GM12892 (cell line): ENCODE data around the gene UGT8.
"Not testable (repeated sequence)": the region's sequence is repeated elsewhere in the genome, so short reads cannot be mapped to it uniquely, and the experiment has no call there.

Experiments used
- DNase-seq: peaks from one replicate; pipeline ENCODE4 v3.0.0; 2011; ENCODE audit not compliant: insufficient read length
- FAIRE-seq: peaks from 2 replicates; lab custom pipeline; 2011; peaks lifted over from hg19 to GRCh38; lab: Jason Lieb, UNC
- POLR2A ChIP-seq: IDR thresholded peaks from 2 replicates; pipeline ENCODE4 v1.6.1; 2011; ENCODE audit warnings: low read depth, low read length, control low read depth
- POLR2AphosphoS5 ChIP-seq: IDR thresholded peaks from 2 replicates; pipeline ENCODE4 v1.6.1; 2011; ENCODE audit warnings: low read depth, low read length, control low read depth
- TAF1 ChIP-seq: IDR thresholded peaks from 2 replicates; pipeline ENCODE4 v1.6.1; 2011; ENCODE audit warnings: low read depth, mild to moderate bottlenecking, control low read depth, low read length, borderline replicate concordance

Gene UGT8

DNA sequence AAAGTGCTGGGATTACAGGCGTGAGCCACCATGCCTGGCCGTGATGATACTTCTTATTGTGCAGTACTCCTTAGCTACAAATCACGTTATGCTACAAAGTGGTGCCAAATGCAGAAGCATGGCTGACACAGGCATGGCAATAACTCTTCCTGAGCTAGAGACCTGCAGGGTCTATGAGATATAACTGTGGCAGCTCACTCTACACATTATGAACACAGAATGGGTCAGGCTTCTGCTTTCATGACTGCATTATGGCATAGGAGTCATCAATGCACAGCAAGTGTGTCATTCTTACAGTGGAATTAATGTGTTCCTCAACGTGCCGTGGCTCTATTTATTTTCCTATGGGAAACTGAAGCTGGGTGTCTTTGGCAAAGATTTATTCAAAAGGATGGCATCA, 64.5 kb downstream of the UGT8 start:
- FAIRE-seq (no peak), DNase-seq (no peak)
- TF ChIP-seq TAF1 (no peak), POLR2AphosphoS5 (no peak), POLR2A (no peak)

DNA sequence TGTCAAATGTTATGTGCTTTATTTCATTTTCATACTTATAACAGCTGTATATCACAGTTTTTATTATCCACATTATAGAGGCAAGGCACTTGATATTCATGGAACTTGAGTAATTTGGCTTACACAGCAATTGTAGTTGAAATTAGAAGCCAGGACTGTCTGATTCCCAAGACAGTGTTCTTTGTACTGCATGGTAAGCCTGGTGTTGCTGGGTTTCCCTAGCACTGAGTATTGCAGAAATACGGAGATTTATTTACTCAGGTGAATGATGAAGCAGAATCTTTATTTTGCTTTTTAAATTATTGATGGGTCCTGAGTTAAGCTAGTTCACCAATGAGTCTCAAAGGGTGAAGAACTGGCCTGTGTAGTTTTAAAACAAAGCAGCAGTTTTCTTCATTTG, 70.0 kb downstream of the UGT8 start:
- FAIRE-seq (no peak), DNase-seq (no peak)
- no peak for TF ChIP-seq POLR2A
- TF ChIP-seq POLR2AphosphoS5, result no peak
- TF ChIP-seq TAF1, result no peak

DNA sequence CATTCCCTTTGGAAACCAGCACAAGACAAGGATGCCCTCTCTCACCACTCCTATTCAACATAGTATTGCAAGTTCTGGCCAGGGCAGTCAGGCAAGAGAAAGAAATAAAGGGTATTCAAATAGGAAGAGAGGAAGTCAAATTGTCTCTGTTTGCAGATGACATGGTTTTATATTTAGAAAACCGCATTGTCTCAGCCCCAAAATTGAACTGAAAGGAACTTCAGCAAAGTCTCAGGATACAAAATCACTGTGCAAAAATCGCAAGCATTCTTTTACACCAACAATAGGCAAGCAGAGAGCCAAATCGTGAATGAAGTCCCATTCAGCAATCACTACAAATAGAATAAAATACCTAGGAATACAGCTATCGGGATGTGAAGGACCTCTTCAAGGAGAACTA, 72.1 kb downstream of the UGT8 start:
- DNase-seq, FAIRE-seq: not testable (repeated sequence)

DNA sequence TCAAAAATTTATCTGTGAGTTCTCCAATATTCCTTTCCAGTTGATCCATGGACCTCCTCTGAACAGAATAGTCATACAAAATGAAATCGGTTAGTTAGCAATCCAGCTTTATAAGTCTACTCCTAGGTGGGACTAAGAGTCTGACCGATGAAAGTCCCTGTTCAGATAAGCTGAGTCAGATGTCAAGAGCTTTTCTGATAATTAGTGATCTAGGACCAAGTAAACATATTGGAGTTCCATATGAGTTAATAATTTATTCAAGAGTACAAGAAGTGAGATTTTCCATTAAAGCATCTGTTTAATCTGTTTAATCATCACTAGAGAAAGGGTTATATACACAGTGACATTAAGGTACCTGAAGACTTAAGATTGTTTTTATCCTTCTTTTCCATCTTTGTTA, 74.7 kb downstream of the UGT8 start:
- FAIRE-seq (no peak), DNase-seq (no peak)
- TF ChIP-seq POLR2A (no peak), TAF1 (no peak), POLR2AphosphoS5 (no peak)

DNA sequence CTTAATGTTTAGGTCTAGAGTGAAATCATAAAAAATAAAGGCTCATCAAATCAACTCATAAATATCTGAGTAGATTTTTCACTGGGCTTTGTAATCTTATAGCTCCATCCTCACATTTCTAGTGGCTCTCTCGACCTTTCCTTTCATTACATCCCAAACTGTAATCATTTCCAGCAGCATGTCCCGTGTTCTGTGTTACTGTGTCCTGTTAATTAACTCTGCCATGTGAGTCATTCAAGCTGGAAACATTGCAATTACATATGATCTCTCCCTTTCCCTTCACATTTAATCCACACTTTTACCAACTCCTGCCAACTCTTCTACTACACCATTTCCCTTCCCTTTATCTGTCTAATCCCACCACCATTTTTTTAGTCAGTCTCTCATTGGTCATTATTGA, 75.5 kb downstream of the UGT8 start:
- TF ChIP-seq POLR2AphosphoS5, result no peak
- TF ChIP-seq TAF1, result no peak
- TF ChIP-seq POLR2A, result no peak

DNA sequence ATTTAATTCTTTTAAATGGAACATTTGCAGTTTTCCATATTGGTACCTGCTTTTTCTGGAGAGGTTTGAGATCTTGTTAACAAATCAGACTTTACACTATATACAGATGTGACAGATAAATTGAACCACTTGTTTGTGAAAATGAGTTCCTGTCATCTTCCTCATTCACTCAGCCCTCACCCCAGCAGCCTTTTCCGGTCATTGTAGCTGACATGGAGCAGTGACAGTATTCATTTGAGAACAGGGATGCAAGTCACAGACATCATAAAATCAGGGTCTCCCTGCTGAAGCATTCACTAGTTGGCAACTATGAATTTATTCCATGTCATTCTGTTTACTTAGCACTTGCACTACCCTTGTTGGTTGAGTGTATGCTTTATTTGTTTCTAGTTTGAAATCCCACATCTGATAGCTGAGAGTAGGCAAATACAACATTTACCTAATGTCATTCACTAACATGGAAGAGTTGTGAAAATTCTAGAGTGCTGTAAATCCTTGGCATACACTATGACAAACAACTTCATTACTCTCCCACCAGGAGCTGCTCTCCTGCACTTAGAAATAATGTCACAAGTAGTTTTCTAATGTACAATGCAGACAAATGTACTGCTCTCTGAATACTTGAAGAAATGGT, 78.9 kb downstream of the UGT8 start:
- FAIRE-seq (no peak), DNase-seq (no peak)
- TF ChIP-seq TAF1 (no peak), POLR2A (no peak), POLR2AphosphoS5 (no peak)

More for the DNA sequence above, 75.5 kb downstream of the UGT8 start:
- FAIRE-seq, result no peak
- DNase-seq, result no peak

DNA sequence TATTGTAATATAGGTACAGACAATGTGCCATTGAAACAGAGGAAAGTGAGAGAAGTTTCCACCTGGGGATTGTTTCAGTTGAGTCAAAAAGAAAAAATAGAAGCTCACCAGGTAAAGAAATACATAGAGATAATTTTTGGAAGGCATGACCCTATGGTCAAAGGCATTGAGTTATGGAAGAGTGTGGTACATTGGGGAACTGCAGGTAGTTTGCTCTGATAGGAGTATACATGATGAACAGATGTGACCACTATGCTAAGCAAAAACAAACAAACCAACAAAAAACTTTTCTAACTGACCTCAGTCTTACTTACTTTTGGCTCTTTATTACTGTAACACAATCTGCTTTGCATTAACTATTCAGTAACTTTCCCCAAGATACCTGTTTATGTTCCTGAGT, 85.9 kb downstream of the UGT8 start:
- DNase-seq, result no peak
- FAIRE-seq, result no peak
- TF ChIP-seq TAF1, result no peak
- no peak for TF ChIP-seq POLR2A
- TF ChIP-seq POLR2AphosphoS5, result no peak

DNA sequence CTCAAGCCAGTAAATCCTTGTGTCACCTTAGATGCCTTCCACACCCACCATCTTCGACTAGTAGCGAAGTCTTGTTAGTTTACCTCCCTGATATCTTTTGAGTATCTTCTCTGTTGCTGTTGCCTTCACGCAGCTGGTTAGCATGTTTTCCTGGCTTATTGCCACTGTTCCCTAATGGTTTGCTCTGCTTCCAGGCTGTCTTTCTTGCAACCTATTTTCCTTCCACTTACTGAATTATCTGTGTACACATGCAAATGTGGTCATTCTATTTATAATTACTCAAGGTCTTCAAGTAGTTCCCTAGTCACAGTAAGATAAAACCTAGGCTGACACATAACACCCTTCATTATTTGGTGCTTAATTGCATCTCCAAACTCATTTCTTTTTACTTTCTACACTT, 89.5 kb downstream of the UGT8 start:
- DNase-seq (no peak), FAIRE-seq (peak; percentile 64)
- TF ChIP-seq TAF1 (no peak), POLR2A (no peak), POLR2AphosphoS5 (no peak)

DNA sequence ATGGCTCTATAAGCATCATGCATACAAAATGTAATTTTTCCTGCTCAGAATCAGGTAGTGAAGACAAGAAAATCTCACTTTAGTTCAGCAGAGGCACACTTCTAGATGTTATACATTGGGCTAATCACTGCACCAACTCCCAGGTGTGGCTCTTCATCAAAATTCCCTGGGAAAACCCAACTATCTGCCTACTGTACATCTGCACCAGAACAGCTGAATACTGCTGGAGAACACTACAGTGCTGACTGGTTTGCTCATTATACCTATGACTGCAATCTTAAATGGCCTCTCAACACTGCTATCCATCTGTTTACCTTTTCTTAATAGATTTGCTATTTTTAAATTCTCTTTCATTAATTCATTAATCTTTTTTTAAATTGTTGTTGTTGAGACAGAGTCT, 92.0 kb downstream of the UGT8 start:
- TF ChIP-seq POLR2A (no peak), POLR2AphosphoS5 (no peak), TAF1 (no peak)
- no peak for FAIRE-seq

DNA sequence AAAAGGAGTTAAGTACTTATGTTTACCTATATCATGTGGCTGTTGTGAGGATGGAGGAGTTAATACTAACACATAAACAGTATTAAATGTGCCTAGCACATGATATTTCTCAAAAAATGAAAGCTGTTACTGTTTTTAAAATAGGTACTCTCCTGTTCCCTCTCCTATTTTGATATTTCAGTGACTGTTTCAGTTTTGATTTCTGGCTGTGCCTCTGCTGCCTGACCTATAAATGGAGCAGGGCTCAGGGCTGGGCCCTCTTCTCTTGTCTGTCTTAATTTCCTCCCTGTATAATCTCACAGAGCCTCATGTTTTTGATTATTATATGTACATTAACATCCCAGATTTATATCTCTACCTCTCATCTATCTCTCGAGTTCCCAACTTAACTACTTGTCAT, 93.3 kb downstream of the UGT8 start:
- TF ChIP-seq POLR2A (no peak), POLR2AphosphoS5 (no peak), TAF1 (no peak)
- peak; percentile 80 for FAIRE-seq
- DNase-seq, result no peak

More for the DNA sequence above, 92.0 kb downstream of the UGT8 start:
- DNase-seq, result no peak

DNA sequence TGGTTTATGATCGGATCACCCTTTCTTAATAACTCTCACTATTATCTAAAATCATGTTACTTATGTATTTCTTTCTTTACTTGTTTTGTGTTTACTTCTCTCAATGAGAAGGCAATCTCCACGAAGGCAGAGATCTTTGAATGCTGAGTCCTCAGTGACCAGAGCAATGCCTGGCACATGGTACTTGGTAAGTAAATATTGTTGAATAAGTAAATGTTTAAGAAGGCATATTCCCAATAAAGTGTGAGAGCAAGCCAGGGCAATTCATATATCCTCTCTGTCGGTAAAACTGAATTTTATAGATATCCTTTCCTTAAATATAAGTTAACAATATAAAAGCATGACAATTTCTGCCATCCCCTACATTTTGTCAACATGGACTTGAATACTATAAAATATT, 94.4 kb downstream of the UGT8 start:
- DNase-seq, result no peak
- FAIRE-seq, result no peak
- TF ChIP-seq POLR2AphosphoS5, result no peak
- TF ChIP-seq TAF1, result no peak
- no peak for TF ChIP-seq POLR2A

DNA sequence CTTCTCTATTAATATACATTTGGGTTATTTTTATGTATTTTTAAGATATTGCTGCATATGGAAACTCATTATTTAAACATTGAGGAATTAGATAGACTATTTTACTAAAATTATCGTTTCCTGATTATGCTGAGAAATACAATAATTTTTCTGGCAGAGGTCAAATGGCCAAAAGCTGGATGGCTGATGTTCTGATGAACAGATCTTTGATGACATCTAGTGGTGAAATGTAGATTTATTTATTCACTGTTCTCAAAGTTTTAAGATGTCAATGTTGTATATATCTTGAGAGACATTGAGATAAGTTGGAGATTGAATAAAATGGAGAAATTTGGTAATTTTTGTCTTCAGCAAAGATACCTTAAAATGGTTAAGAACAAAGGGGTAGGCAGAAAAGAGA, 96.2 kb downstream of the UGT8 start:
- TF ChIP-seq POLR2AphosphoS5, result no peak
- no peak for TF ChIP-seq TAF1
- TF ChIP-seq POLR2A, result no peak
- DNase-seq (no peak), FAIRE-seq (peak; percentile 9)

DNA sequence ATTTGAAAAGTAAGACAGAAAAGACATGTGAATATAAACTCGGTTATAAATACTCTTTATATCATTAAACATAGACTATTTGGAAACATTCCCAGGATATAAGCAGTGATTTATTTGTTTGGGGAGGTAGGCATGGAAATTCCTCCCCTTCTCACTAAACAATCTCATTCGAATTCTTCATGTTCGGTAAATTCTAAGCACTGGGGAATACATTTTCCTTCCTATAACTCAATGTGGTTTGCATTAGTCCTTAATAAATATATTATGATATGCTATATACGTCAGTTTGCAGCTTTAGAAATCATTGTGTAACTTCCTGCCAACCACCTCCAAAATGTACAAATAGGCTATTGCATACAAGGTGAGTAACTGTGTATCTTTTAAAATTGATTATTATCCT, 99.6 kb downstream of the UGT8 start:
- no peak for FAIRE-seq
- TF ChIP-seq TAF1 (no peak), POLR2AphosphoS5 (no peak), POLR2A (no peak)

More for the DNA sequence above, 99.6 kb downstream of the UGT8 start:
- no peak for DNase-seq
